Right atrium auricular region (tissue), 2 donors: ENCODE data around the gene TFAP2D. TPM values are rescaled to one million over a fixed set of nuclear protein-coding genes. Genes with fewer than 3 reads are reported as not detected.

Experiments used
- DNase-seq: peaks from one replicate; pipeline ENCODE4 v3.0.0-alpha.2; 2019; ENCODE audit warnings: low spot score
- H3K27ac ChIP-seq, 2 donors: fragments of 200-600 bp; sonication (generic); 1 replicate in 1 of 2; 2 replicates in 1 of 2; pipeline ENCODE4 v1.5.1; 2016 to 2019
- H3K27me3 ChIP-seq, 2 donors: fragments of 200-600 bp; sonication (generic); one replicate each; pipeline versions ENCODE4 v1.5.1 to v1.6.0; 2017 to 2019
- H3K36me3 ChIP-seq: fragments of 200-600 bp; sonication (generic); one replicate; pipeline ENCODE4 v1.5.1; 2016
- H3K4me1 ChIP-seq, 2 donors: fragments of 200-600 bp; sonication (generic); one replicate each; pipeline versions ENCODE4 v1.5.1 to v1.6.0; 2017 to 2019
- H3K4me3 ChIP-seq, 2 donors: fragments of 200-600 bp; sonication (generic); 1 replicate in 1 of 2; 2 replicates in 1 of 2; pipeline ENCODE4 v1.5.1; 2017 to 2019; ENCODE audit warnings: mild to moderate bottlenecking in 1 of 2, moderate library complexity in 1 of 2
- H3K9me3 ChIP-seq, 2 donors: fragments of 200-600 bp; sonication (generic); one replicate each; pipeline ENCODE4 v1.5.1; 2019
- total RNA-seq, 2 donors: library from RNA; depleted of rRNA; stranded (reverse); fragments of >200 nt; gene quantifications; one replicate each; pipeline ENCODE4 v1.1.0, GENCODE V29; 2016
- TF ChIP-seq, protein P1 (sequence below), 2 donors: fragments of 200-600 bp; sonication (generic); IDR thresholded peaks; one replicate each; pipeline ENCODE4 v1.5.1; 2019; ENCODE audit warnings: antibody characterized with exemption in 2 of 2

TFAP2D gene
- total RNA-seq, 2 donors from 2014 or later: not detected

DNA sequence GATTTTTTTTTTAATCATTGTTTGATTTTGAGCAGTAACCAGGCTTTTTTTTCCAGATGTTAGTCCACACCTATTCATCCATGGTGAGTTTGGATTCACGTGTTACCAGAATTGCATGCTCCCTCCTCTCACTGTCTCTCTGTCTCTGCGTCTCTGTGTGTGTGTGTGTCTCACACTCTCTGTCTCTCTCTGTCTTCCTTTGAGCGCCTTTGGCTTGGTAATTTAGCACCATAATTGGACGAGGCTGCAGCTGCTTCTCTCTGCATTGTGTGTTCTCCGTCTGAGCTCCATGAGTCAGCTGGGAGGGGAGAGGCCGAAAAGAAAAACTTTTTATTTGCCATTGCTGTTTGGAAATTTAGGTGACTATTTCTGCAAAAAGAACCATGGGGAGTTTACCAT, 108.8 kb downstream of the TFAP2D start:
- peaks cover 0 to 16% of the 10 kb centered on the region in 2 donors for H3K4me1 ChIP-seq
- no peak overlapping the region for H3K27ac ChIP-seq
- H3K27me3 ChIP-seq: peaks cover 30 to 47% of the 10 kb centered on the region in 2 donors
- no peak for DNase-seq
- H3K9me3 ChIP-seq: no peaks in the 10 kb centered on the region
- TF ChIP-seq, protein P1, sequence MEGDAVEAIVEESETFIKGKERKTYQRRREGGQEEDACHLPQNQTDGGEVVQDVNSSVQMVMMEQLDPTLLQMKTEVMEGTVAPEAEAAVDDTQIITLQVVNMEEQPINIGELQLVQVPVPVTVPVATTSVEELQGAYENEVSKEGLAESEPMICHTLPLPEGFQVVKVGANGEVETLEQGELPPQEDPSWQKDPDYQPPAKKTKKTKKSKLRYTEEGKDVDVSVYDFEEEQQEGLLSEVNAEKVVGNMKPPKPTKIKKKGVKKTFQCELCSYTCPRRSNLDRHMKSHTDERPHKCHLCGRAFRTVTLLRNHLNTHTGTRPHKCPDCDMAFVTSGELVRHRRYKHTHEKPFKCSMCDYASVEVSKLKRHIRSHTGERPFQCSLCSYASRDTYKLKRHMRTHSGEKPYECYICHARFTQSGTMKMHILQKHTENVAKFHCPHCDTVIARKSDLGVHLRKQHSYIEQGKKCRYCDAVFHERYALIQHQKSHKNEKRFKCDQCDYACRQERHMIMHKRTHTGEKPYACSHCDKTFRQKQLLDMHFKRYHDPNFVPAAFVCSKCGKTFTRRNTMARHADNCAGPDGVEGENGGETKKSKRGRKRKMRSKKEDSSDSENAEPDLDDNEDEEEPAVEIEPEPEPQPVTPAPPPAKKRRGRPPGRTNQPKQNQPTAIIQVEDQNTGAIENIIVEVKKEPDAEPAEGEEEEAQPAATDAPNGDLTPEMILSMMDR (IDR thresholded peaks at IDR 0.05): no peak
- H3K4me3 ChIP-seq: no peak overlapping the region
- H3K36me3 ChIP-seq: no peaks in the 10 kb centered on the region

Other genes starting within 250 kb of the TFAP2D start
- not detected for gene TFAP2B, start 105.3 kb downstream of the TFAP2D start, total RNA-seq